ENCODE results near the gene POC1A.
"Not testable (repeated sequence)": the region's sequence is repeated elsewhere in the genome, so short reads cannot be mapped to it uniquely, and the experiment has no call there.

Gene POC1A

GRCh38 chr3:52183786-52184445 lies 29.7 kb upstream of the POC1A start:
- DNase-seq (ENCODE audit: low spot score), result no peak

- no peak for DNase-seq (ENCODE audit: low spot score)
Observed at GRCh38 chr3:52182691-52183090, 28.5 kb upstream of the POC1A start.

DNA sequence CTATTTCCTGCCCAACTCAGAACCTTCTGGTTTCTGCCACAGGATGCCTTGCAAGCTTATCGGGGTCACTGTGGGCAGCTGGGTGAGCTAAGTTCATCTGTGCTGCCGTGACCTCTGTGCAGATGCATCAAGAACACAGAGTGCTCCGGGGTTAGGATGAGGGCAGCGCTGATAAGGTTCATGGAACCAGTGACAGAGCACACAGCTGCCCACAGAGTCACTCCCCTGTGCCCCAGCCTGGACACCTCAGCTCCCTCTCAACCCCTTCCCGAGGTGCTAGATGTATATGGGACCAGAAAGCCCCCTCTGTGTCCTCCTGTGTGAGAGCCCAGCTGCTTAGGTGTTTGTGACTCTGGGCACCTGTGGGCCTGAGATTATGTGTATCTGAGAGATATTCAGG lies 28.0 kb upstream of the POC1A start:
- no peak for DNase-seq (ENCODE audit: low spot score)

DNA sequence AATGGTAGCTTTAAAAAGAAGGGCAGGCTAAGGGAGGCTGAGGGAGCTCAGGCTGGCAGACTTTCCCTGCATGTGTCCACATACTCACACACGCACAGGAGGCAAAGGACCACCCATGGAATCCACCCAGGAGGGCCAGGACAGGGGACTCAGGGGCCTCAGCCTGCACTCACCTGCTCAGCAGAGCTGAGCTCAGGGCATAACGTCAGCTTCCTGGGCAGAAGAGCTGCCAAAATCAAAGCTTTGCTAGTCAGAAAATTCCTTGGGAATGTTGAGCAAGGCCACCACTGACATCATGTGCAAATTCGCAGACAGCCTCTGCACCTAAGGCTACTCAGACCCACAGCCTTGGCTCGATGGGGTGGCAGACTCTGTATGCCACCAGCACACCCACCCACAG lies 27.3 kb upstream of the POC1A start:
- DNase-seq (ENCODE audit: low spot score), result peak; percentile 37

GRCh38 chr3:52178537-52178936 lies 24.3 kb upstream of the POC1A start:
- no peak for DNase-seq (ENCODE audit: low spot score)

DNA sequence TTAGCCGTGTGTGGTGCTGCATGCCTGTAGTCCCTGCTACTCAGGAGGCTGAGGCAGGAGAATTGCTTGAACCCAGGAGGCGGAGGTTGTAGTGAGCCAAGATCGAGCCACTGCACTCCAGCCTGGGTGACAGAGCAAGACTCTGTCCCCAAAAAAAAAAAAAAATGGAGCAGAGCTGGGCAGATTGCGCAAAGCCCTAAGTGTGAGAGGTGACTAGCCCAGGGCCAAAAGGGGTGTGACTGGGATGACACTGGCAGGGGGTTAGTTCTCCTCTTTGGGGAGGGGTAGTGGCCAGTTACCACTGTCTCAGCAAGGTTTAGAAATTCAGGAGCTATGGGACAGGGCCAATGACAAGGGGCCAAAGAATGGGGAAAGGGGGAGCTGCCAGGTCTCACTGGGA lies 23.9 kb upstream of the POC1A start:
- DNase-seq (ENCODE audit: low spot score), result not testable (repeated sequence)

- peak; percentile 33 for DNase-seq (ENCODE audit: low spot score)
Observed at GRCh38 chr3:52177701-52178042, 23.4 kb upstream of the POC1A start.

- DNase-seq (ENCODE audit: low spot score), result peak; percentile 23
Observed at GRCh38 chr3:52176951-52177700, 22.9 kb upstream of the POC1A start.

GRCh38 chr3:52176180-52176752 lies 22.0 kb upstream of the POC1A start:
- DNase-seq (ENCODE audit: low spot score), result no peak

DNA sequence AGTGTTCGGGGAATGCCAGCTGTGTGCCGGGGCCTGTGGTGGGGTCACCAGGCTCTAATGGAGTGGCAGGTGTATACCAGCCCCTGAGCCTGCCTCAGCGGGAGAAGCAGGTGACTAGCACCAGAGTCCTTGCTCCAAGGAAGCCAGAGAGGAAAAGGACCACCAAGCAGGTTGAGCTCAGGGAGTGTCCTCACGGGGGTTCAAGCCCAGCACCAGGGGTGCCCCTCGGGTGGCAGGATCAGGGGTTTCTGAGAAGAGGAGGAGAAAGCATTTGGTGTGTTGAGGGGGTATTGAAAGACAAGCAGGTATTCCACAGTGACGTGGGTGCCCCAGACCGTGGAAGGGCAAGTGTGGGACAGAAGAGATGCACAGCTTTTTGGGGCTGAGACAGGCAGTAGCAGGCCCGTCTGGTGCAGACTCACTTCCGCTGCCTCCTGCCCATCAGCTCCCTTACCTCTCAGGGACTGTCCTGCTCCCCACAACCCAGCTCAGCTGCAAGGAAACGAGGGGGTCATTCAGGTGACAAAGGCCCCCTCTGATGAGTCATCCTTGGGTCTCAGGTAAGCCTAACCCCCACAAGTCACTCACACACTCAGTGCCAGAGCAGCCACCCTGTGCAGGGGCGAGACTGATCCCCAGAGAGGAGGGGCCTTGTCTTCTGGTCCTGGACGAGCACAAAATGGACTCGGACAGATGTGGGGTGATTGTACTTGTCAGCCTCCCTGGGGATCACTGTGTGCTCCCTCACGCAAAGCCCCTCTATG lies 21.4 kb upstream of the POC1A start:
- no peak for DNase-seq (ENCODE audit: low spot score)

DNA sequence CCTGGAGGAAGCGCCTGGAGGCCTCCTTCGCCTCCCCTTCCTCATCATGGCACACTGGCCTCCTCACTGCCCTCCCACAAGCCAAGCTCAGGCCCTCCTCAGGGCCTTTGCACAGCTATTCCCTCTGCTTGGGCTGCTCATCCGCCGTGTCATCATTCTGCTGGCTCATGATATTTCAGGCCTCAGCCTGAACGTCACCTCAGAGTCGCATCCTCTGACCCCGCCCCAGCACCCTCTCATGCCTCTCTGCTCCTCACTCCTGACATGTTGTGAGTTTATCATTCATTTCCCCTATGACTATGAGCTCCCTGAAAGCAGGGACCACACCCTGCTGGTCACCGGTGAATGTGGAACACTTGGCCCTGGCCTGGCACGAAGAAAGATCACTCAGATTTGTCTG lies 20.7 kb upstream of the POC1A start:
- no peak for DNase-seq (ENCODE audit: low spot score)

GRCh38 chr3:52173101-52173500 lies 18.9 kb upstream of the POC1A start:
- no peak for DNase-seq (ENCODE audit: low spot score)

- no peak for DNase-seq (ENCODE audit: low spot score)
Observed at GRCh38 chr3:52172262-52172757, 18.1 kb upstream of the POC1A start.

DNA sequence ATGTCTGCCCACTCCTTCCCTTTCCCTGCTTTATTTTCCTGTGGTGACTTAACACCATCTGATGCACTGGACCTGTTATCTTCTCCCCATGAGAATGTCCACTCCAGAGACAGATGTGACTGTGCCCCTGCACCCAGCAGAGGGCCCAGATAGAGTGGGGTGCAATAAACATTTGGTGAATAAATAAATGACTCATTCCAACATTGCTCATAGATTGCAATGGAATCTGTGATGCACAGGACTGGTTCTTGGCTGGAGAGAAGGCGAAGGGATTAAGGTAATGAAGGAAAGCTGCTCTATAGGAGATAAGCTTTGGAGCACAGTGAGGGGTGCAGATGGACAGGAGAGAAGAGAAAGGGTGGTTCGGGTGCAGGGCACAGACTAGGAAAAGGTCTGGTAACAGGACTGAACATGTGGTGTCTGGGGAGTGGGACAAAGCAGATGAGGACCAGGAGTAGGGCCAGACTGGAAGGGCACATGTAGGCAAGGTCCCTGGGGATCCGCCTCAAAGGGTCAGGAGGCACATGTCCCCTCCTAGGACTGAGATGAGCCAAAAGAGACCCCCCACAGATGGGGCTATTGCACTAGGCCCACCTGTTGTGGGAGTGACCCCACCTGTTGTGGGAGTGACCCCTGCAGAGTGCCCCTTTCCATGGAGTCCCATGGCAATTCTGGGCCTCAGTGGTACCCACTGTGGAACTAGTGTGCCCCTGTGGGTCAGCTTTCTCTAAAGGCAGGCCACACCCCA lies 17.5 kb upstream of the POC1A start:
- DNase-seq (ENCODE audit: low spot score), result peak; percentile 14

- DNase-seq (ENCODE audit: low spot score), result not testable (repeated sequence)
Observed at GRCh38 chr3:52170217-52170616, 16.0 kb upstream of the POC1A start.

DNA sequence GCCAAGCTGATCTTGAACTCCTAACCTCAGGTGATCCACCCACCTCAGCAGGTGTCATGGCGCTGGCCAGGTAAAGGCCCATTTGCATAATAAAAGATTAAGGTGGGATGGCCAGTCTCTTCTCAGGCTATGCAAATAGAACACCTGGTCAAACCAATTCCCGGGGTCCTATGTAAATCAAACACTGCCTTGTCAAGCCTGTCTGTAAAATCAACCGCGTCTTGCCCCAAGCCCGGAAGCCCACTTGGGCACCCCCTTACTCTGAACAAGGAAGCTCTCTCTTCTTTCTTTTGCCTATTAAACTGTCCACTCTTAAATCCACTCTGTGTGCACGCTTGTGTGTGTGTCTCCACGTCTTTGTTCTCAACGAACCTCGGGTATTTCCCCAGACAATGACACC lies 13.0 kb upstream of the POC1A start:
- no peak for DNase-seq (ENCODE audit: low spot score)

- no peak for DNase-seq (ENCODE audit: low spot score)
Observed at GRCh38 chr3:52162250-52162872, 8.1 kb upstream of the POC1A start.

GRCh38 chr3:52159503-52159902 lies 5.3 kb upstream of the POC1A start:
- DNase-seq (ENCODE audit: low spot score), result no peak

GRCh38 chr3:52155912-52156311 lies 1.7 kb upstream of the POC1A start:
- DNase-seq (ENCODE audit: low spot score), result no peak

DNA sequence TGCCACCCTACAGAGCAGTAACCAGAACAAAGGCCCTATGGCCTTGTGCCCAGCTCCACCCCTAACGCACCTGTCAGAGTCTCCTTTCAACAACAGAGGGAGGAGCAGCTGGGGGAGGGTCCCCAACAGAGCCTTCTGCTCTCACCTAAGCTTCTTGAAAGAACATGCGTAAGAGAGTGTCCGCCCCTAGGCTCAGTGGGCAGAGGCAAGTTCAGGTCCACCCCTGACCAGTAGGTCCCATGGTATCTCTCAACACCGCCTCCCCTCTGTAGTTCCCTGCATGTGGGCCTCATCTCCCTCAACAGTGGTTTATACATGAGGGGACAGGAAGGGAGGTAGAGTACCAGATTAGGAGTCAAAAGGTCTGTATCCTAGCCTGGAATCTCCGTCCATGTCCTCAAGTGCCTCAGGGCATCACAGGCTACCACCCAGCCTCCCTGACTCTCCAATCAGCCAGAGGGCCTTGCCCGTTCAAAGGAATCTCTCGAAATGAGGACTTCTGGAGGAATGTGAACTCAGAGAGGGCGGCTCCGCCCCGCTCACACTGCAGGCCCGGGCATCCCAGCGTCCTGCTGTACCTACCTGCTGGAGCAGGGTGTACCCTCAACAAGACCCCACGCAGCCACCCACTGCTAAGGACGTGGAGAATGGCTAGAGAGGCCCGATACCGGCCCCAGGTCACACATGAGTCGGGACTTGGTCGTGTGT lies 680 bp downstream of the POC1A start:
- DNase-seq (ENCODE audit: low spot score), result peak; percentile 58

- DNase-seq (ENCODE audit: low spot score), result not testable (repeated sequence)
Observed at GRCh38 chr3:52151991-52152390, 2.2 kb downstream of the POC1A start.

Data from kidney tubule cell (primary cell).